ENCODE data around the gene TFF3.

- TF ChIP-seq CTCF (IDR thresholded peaks at IDR 0.05) (no peak), POLR2A (IDR thresholded peaks at IDR 0.05) (no peak)
Measured at GRCh38 chr21:42316891-42317290, 1.7 kb upstream of the TFF3 start.

All from lower leg skin (tissue), 3 donors.